A204.1 (cell line): Measurements from ENCODE around the gene RADIL.

Source experiments
- FAIRE-seq: peaks from 2 replicates; lab custom pipeline; 2012; peaks lifted over from hg19 to GRCh38; lab: Jason Lieb, UNC

Gene RADIL

GRCh38 chr7:4882169-4883032 is 1.1 kb downstream of the RADIL start:
- FAIRE-seq, result no peak

GRCh38 chr7:4880218-4880617 is 3.3 kb downstream of the RADIL start:
- no peak for FAIRE-seq

- FAIRE-seq, result no peak
These were observed 4.0 kb downstream of the RADIL start for GRCh38 chr7:4879396-4880081.

GRCh38 chr7:4878336-4879335 is 4.9 kb downstream of the RADIL start:
- FAIRE-seq, result no peak

- no peak for FAIRE-seq
These were observed 6.9 kb downstream of the RADIL start for GRCh38 chr7:4876586-4876985.

- FAIRE-seq, result no peak
These were observed 8.1 kb downstream of the RADIL start for GRCh38 chr7:4875391-4875790.

- FAIRE-seq, result no peak
These were observed 10.2 kb downstream of the RADIL start for GRCh38 chr7:4873071-4873944.

- no peak for FAIRE-seq
These were observed 11.4 kb downstream of the RADIL start for GRCh38 chr7:4871930-4872675.

GRCh38 chr7:4871056-4871680 is 12.3 kb downstream of the RADIL start:
- no peak for FAIRE-seq

- no peak for FAIRE-seq
These were observed 15.0 kb downstream of the RADIL start for GRCh38 chr7:4868493-4868892.

GRCh38 chr7:4866528-4867496 is 16.7 kb downstream of the RADIL start:
- FAIRE-seq, result no peak

GRCh38 chr7:4862156-4862555 is 21.4 kb downstream of the RADIL start:
- FAIRE-seq, result no peak

- FAIRE-seq, result no peak
These were observed 21.8 kb downstream of the RADIL start, which contains the start of gene PAPOLB for GRCh38 chr7:4861673-4862072. Gene PAPOLB (minus strand): TSS chr7:4862030. CDS start chr7:4861810, 220 bp downstream.

- no peak for FAIRE-seq
These were observed 22.3 kb downstream of the RADIL start for GRCh38 chr7:4861227-4861626.

- FAIRE-seq, result no peak
These were observed 26.3 kb downstream of the RADIL start for GRCh38 chr7:4857189-4857588.

GRCh38 chr7:4856336-4857057 is 27.0 kb downstream of the RADIL start:
- FAIRE-seq, result no peak

- no peak for FAIRE-seq
These were observed 28.6 kb downstream of the RADIL start for GRCh38 chr7:4854916-4855315.
